Endothelial cell of umbilical vein (primary cell): Measurements from ENCODE around the gene HECTD1.
"Not testable (repeated sequence)": the region's sequence is repeated elsewhere in the genome, so short reads cannot be mapped to it uniquely, and the experiment has no call there.

Source experiments
- EZH2 ChIP-seq: IDR thresholded peaks from 2 replicates; pipeline ENCODE4 v1.6.1; 2012; ENCODE audit warnings: borderline replicate concordance, low read depth, mild to moderate bottlenecking, moderate library complexity, low read length, inconsistent platforms; ENCODE audit not compliant: severe bottlenecking
- MYC ChIP-seq: IDR thresholded peaks from one replicate; pipeline ENCODE4 v1.6.1; 2011; ENCODE audit warnings: mild to moderate bottlenecking, low read depth, low read length
- POLR2A ChIP-seq: IDR thresholded peaks from 2 replicates; pipeline ENCODE4 v1.6.1; 2012; ENCODE audit warnings: low read depth, mild to moderate bottlenecking, control low read depth, low read length
- POLR2AphosphoS5 ChIP-seq: IDR thresholded peaks from 2 replicates; pipeline ENCODE4 v1.6.1; 2012; ENCODE audit warnings: low read depth, mild to moderate bottlenecking, control low read depth, low read length, moderate library complexity; ENCODE audit not compliant: insufficient read depth
- TF ChIP-seq, protein P1 (sequence below), 2 donors: IDR thresholded peaks; 1 replicate in 1 of 2; 2 replicates in 1 of 2; pipeline ENCODE4 v1.5.1; 2011; ENCODE audit warnings: low read length in 2 of 2, mild to moderate bottlenecking in 2 of 2, moderate library complexity in 2 of 2, control low read depth in 1 of 2, inconsistent platforms in 1 of 2, low read depth in 1 of 2; ENCODE audit not compliant: insufficient read depth in 1 of 2; ENCODE audit errors: extremely low read depth in 1 of 2

DNA sequence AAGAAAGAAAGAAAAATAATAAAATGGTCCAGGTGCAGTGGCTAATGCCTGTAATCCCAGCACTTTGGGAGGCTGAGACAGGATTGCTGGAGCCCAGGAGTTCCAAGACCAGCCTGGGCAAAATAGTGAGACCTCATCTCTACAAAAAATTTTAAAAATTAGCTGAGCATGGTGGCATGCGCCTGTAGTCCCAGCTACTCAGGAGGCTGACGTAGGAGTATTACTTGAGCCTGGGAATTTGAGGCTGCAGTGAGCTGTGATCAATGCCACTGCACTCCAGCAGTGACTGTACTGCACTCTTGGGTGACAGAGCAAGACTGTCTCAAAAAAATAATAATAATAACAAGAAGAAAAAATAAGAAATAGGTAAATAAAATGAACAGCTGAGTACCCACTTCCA lies 23.7 kb upstream of the HECTD1 start:
- not testable (repeated sequence) for TF ChIP-seq POLR2AphosphoS5, POLR2A, EZH2, MYC
- TF ChIP-seq, protein P1, sequence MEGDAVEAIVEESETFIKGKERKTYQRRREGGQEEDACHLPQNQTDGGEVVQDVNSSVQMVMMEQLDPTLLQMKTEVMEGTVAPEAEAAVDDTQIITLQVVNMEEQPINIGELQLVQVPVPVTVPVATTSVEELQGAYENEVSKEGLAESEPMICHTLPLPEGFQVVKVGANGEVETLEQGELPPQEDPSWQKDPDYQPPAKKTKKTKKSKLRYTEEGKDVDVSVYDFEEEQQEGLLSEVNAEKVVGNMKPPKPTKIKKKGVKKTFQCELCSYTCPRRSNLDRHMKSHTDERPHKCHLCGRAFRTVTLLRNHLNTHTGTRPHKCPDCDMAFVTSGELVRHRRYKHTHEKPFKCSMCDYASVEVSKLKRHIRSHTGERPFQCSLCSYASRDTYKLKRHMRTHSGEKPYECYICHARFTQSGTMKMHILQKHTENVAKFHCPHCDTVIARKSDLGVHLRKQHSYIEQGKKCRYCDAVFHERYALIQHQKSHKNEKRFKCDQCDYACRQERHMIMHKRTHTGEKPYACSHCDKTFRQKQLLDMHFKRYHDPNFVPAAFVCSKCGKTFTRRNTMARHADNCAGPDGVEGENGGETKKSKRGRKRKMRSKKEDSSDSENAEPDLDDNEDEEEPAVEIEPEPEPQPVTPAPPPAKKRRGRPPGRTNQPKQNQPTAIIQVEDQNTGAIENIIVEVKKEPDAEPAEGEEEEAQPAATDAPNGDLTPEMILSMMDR (IDR thresholded peaks at IDR 0.05; ENCODE audit: extremely low read depth in 1 of 2, insufficient read depth in 1 of 2, low read depth in 1 of 2, low read length in 2 of 2) = not testable (repeated sequence)
